Gastrocnemius medialis (tissue), 4 donors: ENCODE measurements around the gene RGL3. TPM values are rescaled to one million over a fixed set of nuclear protein-coding genes. Genes with fewer than 3 reads are reported as not detected.

Experiments
- ATAC-seq, 2 donors: fragments of 150-250 bp; one replicate each; pipeline ENCODE4 v1.9.1; 2016
- DNase-seq, 2 donors: peaks; one replicate each; pipeline ENCODE4 v3.0.0-alpha.2; 2019
- H3K27ac ChIP-seq, 4 donors: fragments of 200-600 bp; sonication (generic); 1 replicate in 1 of 4; 2 replicates in 3 of 4; pipeline ENCODE4 v1.5.1; 2016 to 2018; ENCODE audit warnings: mild to moderate bottlenecking in 2 of 4, moderate library complexity in 1 of 4
- H3K27me3 ChIP-seq, 3 donors: fragments of 200-600 bp; sonication (generic) in 2 of 3; 1 replicate in 1 of 3; 2 replicates in 2 of 3; pipeline versions ENCODE4 v1.5.1 to v1.6.0; 2016 to 2019; ENCODE audit warnings: mild to moderate bottlenecking in 1 of 3, moderate library complexity in 1 of 3
- H3K36me3 ChIP-seq, 2 donors: fragments of 200-600 bp; sonication (generic) in 1 of 2; one replicate each; pipeline ENCODE4 v1.5.1; 2017 to 2018
- H3K4me1 ChIP-seq, 2 donors: fragments of 200-600 bp; sonication (generic) in 1 of 2; one replicate each; pipeline ENCODE4 v1.5.1; 2016 to 2017; ENCODE audit warnings: mild to moderate bottlenecking in 2 of 2
- H3K4me3 ChIP-seq, 4 donors: fragments of 200-600 bp; sonication (generic) in 3 of 4; 1 replicate in 1 of 4; 2 replicates in 3 of 4; pipeline ENCODE4 v1.5.1; 2016 to 2019; ENCODE audit warnings: mild to moderate bottlenecking in 2 of 4
- H3K9me3 ChIP-seq, 3 donors: fragments of 200-600 bp; sonication (generic) in 2 of 3; 1 replicate in 1 of 3; 2 replicates in 2 of 3; pipeline ENCODE4 v1.5.1; 2016 to 2019
- POLR2A ChIP-seq, 2 donors: fragments of 450-650 bp; IDR thresholded peaks; one replicate each; pipeline ENCODE4 v1.6.1; 2017; ENCODE audit warnings: antibody characterized with exemption in 2 of 2, mild to moderate bottlenecking in 2 of 2, moderate library complexity in 2 of 2
- in situ Hi-C, 4 donors: fragments of 200-750 bp; cut with MboI; loops; one replicate each; pipeline versions ENCODE4 v1.15.0 to v1.8.0; 2017; ENCODE audit warnings: low sequenced_read_pairs in 4 of 4
- intact Hi-C: fragments of 100-400 bp; cut with DNase I; formaldehyde crosslinking; loops from one replicate; pipeline ENCODE4 v1.15.1; 2023; ENCODE audit warnings: low total_unique reads
- total RNA-seq, 4 donors: library from RNA; depleted of rRNA; stranded (reverse); fragments of >200 nt; gene quantifications; one replicate each; pipeline versions ENCODE4 v1.1.0 to v1.2.3, GENCODE V29; 2016
- TF ChIP-seq, protein P1 (sequence below), 5 experiments: fragments of 450-650 bp in 3 of 5; fragments of 200-600 bp in 2 of 5; sonication (generic) in 2 of 5; IDR thresholded peaks in 4 of 5; conservative IDR thresholded peaks in 1 of 5; 1 replicate in 4 of 5; 2 replicates in 1 of 5; pipeline ENCODE4 v1.5.1; 2016 to 2019; ENCODE audit warnings: antibody characterized with exemption in 5 of 5, mild to moderate bottlenecking in 3 of 5, moderate library complexity in 3 of 5

RGL3 gene
- total RNA-seq, 4 donors from 2014 or later: 0.33 to 7.0 (median 1.3) TPM

DNA sequence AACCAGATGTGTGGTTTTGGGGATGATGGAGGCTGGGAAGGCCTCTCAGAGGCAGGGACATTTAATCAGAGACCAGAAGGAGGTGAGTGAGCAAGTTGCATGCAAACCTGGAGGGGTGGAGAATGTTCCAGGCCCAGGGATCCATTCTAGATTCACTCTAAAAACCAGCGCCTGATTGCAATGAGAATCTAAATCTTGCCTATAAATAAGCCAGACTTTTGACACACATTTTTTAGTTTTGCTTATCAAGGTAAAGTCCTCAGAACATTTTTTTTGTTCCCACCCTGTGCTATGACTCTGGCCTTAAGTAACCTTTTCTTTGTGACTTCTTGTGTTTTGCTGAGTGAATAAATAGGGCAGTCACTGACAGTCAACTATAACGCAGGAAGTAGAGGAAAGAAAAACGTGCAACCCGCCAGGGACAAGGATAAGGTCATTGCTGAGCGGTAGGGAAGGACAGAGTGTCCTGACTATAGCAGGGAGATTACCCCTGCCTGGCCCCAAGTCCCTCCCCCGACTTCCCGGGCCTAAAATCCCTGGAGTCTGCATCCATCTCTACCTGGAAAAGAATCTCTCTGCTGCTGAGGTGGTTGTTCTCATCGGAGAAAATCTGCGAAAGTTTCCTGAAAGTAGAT, 14.4 kb downstream of the RGL3 start:
- no peaks in the 10 kb centered on the region for H3K4me1 ChIP-seq
- intact Hi-C loops: no loop called here
- peak overlapping the region; percentile 44 to 61 (median 56) for H3K27ac ChIP-seq
- DNase-seq: no peak
- peaks cover 0 to 15% (median 0%) of the 10 kb centered on the region in 3 donors for H3K27me3 ChIP-seq
- in situ Hi-C loops: no loop called here
- peak; percentile 41 to 62 for ATAC-seq
- TF ChIP-seq, protein P1, sequence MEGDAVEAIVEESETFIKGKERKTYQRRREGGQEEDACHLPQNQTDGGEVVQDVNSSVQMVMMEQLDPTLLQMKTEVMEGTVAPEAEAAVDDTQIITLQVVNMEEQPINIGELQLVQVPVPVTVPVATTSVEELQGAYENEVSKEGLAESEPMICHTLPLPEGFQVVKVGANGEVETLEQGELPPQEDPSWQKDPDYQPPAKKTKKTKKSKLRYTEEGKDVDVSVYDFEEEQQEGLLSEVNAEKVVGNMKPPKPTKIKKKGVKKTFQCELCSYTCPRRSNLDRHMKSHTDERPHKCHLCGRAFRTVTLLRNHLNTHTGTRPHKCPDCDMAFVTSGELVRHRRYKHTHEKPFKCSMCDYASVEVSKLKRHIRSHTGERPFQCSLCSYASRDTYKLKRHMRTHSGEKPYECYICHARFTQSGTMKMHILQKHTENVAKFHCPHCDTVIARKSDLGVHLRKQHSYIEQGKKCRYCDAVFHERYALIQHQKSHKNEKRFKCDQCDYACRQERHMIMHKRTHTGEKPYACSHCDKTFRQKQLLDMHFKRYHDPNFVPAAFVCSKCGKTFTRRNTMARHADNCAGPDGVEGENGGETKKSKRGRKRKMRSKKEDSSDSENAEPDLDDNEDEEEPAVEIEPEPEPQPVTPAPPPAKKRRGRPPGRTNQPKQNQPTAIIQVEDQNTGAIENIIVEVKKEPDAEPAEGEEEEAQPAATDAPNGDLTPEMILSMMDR (IDR thresholded peaks at IDR 0.05 in 4 of 5, conservative IDR thresholded peaks at IDR 0.05 in 1 of 5): no peak
- no peak for TF ChIP-seq POLR2A (IDR thresholded peaks at IDR 0.05)
- no peaks in the 10 kb centered on the region for H3K36me3 ChIP-seq
- no peaks in the 10 kb centered on the region for H3K9me3 ChIP-seq
- no peak overlapping the region for H3K4me3 ChIP-seq

DNA sequence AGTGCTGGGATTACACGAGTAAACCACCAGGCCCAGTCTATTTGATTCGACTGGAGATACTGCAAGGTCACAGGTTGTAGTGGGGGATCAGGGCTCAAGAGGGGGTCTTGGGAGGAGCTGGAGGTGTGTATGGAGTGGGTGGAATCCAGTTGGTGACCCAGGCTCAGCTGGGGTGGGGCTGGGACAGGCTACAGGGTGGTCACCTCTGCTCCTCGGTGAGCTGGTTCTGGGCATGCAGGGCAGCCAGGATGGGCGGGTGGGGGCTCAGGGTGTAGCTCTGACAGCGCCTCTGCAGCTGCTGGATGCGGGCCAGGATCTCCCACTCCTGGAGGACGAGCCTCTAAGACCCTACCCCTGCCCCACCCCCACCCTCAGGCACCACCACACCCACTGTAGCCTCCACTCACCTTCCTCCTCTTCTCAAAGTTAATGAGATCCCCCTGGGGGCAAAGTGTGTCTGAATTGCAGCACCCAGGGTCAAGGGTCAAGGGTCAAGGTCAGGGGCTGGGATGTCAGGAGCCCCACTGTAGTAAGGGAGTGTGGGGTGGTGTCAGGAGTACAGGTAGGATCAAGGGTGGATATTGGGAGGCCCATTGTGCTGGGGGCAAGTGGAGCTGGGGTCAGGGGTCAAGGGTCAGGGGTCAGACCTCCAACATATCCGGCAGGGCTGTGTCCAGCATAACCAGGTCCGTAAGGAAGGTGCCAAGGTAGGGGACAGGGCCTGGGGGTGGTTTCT, 17.1 kb downstream of the RGL3 start:
- Histone ChIP-seq H3K4me1 (no peaks in the 10 kb centered on the region), H3K36me3 (no peaks in the 10 kb centered on the region), H3K4me3 (no peak overlapping the region), H3K27ac (no peak overlapping the region), H3K9me3 (no peaks in the 10 kb centered on the region), H3K27me3 (peaks cover 0 to 8% (median 0%) of the 10 kb centered on the region in 3 donors)
- intact Hi-C loops (no loop called here), in situ Hi-C loops (no loop called here)
- TF ChIP-seq, protein P1 (IDR thresholded peaks at IDR 0.05 in 4 of 5, conservative IDR thresholded peaks at IDR 0.05 in 1 of 5): no peak
- no peak for TF ChIP-seq POLR2A (IDR thresholded peaks at IDR 0.05)
- DNase-seq (no peak), ATAC-seq (no peak)

DNA sequence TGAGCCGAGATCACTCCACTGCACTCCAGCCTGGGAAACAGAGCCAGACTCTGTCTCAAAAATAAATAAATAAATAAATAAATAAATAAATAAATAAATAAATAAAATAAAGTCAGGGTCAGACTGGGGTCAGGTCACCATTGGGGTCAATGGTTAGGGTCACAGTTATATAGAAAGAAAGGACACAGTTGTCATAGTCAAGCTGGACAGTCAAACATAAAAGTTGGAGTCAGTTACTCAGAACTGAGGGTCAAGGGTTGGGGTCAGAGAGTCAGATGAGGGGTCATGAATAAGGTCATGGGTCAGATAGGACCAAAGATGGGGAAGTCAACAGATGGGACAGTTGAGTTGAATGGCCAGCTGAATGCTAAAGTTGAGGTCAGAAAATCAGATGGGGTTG, 18.3 kb downstream of the RGL3 start:
- Histone ChIP-seq H3K27ac (no peak overlapping the region), H3K4me3 (no peak overlapping the region), H3K27me3 (no peaks in the 10 kb centered on the region), H3K36me3 (no peaks in the 10 kb centered on the region), H3K4me1 (no peaks in the 10 kb centered on the region), H3K9me3 (no peaks in the 10 kb centered on the region)
- DNase-seq: no peak
- in situ Hi-C loops: no loop called here
- intact Hi-C loops: no loop called here
- no peak for ATAC-seq
- no peak for TF ChIP-seq POLR2A (IDR thresholded peaks at IDR 0.05)
- TF ChIP-seq, protein P1 (IDR thresholded peaks at IDR 0.05 in 4 of 5, conservative IDR thresholded peaks at IDR 0.05 in 1 of 5): no peak

DNA sequence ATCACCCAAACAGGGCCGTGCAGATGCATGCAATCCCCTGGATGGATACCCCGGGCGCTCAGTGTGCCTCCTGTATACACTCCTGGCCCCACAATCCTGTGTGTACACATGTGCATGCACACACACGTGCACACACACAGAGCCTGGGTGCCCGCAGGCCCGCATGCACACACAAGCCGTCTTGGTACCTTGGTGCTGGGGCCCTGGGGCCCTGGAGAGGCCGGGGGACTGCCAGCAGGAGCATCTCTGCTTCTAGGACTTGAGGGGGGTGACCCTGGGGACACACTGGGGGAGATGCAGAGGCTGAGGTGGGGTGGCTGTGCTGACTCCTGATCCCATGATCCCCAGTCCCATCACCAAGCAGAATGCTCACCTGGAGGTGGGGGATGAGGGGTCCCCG, 19.4 kb downstream of the RGL3 start:
- TF ChIP-seq POLR2A (IDR thresholded peaks at IDR 0.05): no peak
- TF ChIP-seq, protein P1 (IDR thresholded peaks at IDR 0.05 in 4 of 5, conservative IDR thresholded peaks at IDR 0.05 in 1 of 5): no peak
- in situ Hi-C loops (loop anchor here in 1 of 4 donors (25.0 kb wide), 1 partner anchor 188 kb away; the partner anchor contains the start of genes ACP5 and ZNF627), intact Hi-C loops (no loop called here)
- H3K27me3 ChIP-seq: no peaks in the 10 kb centered on the region
- no peaks in the 10 kb centered on the region for H3K4me1 ChIP-seq
- H3K27ac ChIP-seq: no peak overlapping the region
- no peaks in the 10 kb centered on the region for H3K36me3 ChIP-seq
- DNase-seq: no peak
- no peaks in the 10 kb centered on the region for H3K9me3 ChIP-seq
- H3K4me3 ChIP-seq: no peak overlapping the region
- ATAC-seq: no peak
